LNCAP (cell line): ENCODE data around the gene SRRM4.

ENCODE experiments used
- TF ChIP-seq, protein P1 (sequence below): fragments of 450-650 bp; IDR thresholded peaks from 2 replicates; pipeline ENCODE4 v1.5.1; 2017; ENCODE audit warnings: mild to moderate bottlenecking

SRRM4 gene

DNA sequence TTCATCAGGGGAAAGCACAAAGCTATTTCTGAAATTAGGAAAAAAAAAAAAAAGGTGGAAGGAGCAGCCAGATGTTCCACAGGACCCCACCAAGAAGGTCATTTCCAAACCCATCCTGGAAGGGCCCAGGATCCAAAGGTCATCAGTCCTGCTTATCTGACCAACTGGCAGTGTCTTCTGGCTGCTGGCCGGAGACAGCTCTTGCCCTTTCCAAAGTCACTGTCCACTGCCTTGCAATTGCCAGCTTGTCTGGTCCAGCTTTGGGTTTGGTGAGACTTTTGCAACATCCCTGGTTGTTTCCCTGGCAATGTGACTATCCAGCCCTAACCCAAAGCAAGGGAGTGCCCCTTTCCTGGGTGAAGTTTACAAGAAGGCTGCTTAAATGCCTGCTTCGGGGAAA, 178.5 kb downstream of the SRRM4 start:
- TF ChIP-seq, protein P1, sequence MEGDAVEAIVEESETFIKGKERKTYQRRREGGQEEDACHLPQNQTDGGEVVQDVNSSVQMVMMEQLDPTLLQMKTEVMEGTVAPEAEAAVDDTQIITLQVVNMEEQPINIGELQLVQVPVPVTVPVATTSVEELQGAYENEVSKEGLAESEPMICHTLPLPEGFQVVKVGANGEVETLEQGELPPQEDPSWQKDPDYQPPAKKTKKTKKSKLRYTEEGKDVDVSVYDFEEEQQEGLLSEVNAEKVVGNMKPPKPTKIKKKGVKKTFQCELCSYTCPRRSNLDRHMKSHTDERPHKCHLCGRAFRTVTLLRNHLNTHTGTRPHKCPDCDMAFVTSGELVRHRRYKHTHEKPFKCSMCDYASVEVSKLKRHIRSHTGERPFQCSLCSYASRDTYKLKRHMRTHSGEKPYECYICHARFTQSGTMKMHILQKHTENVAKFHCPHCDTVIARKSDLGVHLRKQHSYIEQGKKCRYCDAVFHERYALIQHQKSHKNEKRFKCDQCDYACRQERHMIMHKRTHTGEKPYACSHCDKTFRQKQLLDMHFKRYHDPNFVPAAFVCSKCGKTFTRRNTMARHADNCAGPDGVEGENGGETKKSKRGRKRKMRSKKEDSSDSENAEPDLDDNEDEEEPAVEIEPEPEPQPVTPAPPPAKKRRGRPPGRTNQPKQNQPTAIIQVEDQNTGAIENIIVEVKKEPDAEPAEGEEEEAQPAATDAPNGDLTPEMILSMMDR = no peak

DNA sequence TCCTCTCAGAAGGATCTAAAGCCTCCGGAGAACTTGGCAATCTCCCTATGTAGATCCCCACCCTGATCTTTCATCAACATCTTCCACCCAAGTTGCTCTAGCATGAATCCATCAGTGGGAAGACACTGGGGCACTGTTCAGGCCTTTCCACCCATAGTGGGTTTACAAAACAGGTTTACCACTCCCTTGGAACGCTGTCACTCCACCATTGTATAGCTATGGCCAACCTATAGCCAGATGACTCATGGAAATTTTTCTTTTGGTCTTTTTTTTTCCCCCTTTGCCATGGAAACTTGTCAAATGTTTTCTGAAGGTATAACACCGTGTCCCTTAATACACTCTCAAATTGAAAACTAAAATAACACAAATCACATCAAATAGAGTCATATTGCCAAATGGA, 186.6 kb downstream of the SRRM4 start:
- TF ChIP-seq, protein P1 = no peak

- TF ChIP-seq, protein P1 = no peak
Measured at GRCh38 chr12:119168721-119169120, 187.4 kb downstream of the SRRM4 start.

- TF ChIP-seq, protein P1 = no peak
Measured at GRCh38 chr12:119169150-119169549, 187.8 kb downstream of the SRRM4 start.

- TF ChIP-seq, protein P1 = no peak
Measured at GRCh38 chr12:119171291-119171690, 189.9 kb downstream of the SRRM4 start.

DNA sequence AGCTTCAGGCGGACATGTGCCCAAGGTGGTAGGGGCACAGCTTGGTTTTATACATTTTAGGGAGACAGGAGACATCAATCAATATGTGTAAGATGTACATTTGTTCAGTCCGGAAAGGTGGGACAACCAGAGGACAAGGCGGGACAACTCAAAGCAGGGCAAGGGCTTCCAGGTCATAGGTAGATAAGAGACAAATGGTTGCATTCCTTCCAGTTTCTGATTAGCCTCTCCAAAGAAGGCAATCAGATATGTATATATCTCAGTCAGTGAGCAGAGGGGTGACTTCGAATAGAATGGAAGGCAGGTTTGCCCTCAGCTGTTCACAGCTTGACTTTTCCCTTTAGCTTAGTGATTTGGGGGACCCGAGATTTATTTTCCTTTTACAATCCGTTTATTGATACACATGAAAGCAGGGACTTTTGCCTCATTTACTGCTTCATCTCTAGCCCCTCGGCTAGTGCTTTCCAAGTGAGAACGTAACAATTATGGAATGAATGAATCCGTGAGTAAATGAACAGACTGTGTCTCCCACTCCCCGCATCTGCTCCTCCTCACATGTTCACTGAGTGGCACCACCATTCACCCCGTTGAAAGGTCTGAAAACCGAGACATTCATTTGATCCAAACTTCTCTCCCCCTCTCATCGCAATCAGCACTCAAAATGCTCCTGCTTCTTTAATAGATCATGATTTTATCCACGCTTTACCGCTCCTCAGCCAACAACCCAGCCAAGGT, 190.5 kb downstream of the SRRM4 start:
- TF ChIP-seq, protein P1 = no peak

DNA sequence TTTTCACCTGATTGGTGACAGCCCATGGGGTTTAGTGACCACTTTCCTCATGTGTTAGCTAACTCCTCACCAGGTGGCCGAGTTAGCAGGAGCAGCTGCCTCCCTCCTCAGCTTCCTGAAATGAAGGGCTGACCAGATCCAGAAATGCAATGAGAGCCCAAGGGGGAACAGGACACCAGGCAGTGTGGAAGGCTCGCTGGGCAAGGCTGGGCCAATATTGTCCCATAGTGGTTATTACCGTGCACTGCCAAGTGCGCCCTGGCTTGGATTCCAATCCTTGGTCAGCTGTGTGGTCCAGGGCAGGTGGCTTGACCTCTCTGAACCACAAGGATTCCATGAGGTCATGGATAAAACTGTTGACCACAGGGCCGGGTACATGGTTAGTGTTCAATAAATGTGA, 193.7 kb downstream of the SRRM4 start:
- TF ChIP-seq, protein P1 = no peak
